NCI-H446 (cell line): ENCODE measurements around the gene INPP5F.

Experiments
- DNase-seq, 2 experiments: peaks; one replicate each; lab custom pipeline; 2025; lab: John Stamatoyannopoulos, UW

INPP5F gene

GRCh38 chr10:119725828-119726675, at the start of gene INPP5F:
Gene INPP5F, plus strand, starts transcription at chr10:119726050. Its CDS starts 213 bp downstream, at chr10:119726263.
- DNase-seq = peak; percentile 91 to 93

- no peak for DNase-seq
Observed at GRCh38 chr10:119677126-119677525, 48.7 kb upstream of the INPP5F start.

GRCh38 chr10:119677904-119678755, 47.7 kb upstream of the INPP5F start:
- DNase-seq = no peak

GRCh38 chr10:119679480-119679829, 46.4 kb upstream of the INPP5F start:
- DNase-seq = no peak

GRCh38 chr10:119680050-119680449, 45.8 kb upstream of the INPP5F start:
- no peak for DNase-seq

- DNase-seq = no peak
Observed at GRCh38 chr10:119680650-119681081, 45.2 kb upstream of the INPP5F start.

- peak; percentile 15 to 76 for DNase-seq
Observed at GRCh38 chr10:119686465-119687191, 39.2 kb upstream of the INPP5F start.

- no peak for DNase-seq
Observed at GRCh38 chr10:119687192-119688032, 38.4 kb upstream of the INPP5F start.

GRCh38 chr10:119688033-119688508, 37.8 kb upstream of the INPP5F start:
- DNase-seq = no peak

GRCh38 chr10:119689016-119689580, 36.8 kb upstream of the INPP5F start:
- DNase-seq = no peak

- DNase-seq = no peak
Observed at GRCh38 chr10:119691726-119692125, 34.1 kb upstream of the INPP5F start.

GRCh38 chr10:119693262-119693957, 32.4 kb upstream of the INPP5F start:
- DNase-seq = no peak

GRCh38 chr10:119694608-119695007, 31.2 kb upstream of the INPP5F start:
- DNase-seq = no peak

- DNase-seq = no peak
Observed at GRCh38 chr10:119700321-119700954, 25.4 kb upstream of the INPP5F start.

- no peak for DNase-seq
Observed at GRCh38 chr10:119701861-119702260, 24.0 kb upstream of the INPP5F start.

- no peak for DNase-seq
Observed at GRCh38 chr10:119702583-119702982, 23.3 kb upstream of the INPP5F start.

- DNase-seq = no peak
Observed at GRCh38 chr10:119703903-119704508, 21.8 kb upstream of the INPP5F start.

- DNase-seq = no peak
Observed at GRCh38 chr10:119705434-119705831, 20.4 kb upstream of the INPP5F start.
